Measurements from ENCODE around the gene RALGAPA2. TPM values are rescaled to one million over a fixed set of nuclear protein-coding genes. Genes with fewer than 3 reads are reported as not detected.
A peak's percentile ranks its signal among the peaks of the same experiment; 100 is the strongest.

Gene RALGAPA2
- total RNA-seq, 1 donor = 6.2 TPM

- Histone ChIP-seq H3K27ac (ENCODE audit: low read depth, low read length) (no peak overlapping the region), H3K4me2 (ENCODE audit: insufficient read depth, low read length) (no peak overlapping the region), H3K4me1 (ENCODE audit: insufficient read depth, low read length) (no peaks in the 10 kb centered on the region), H3K79me2 (ENCODE audit: insufficient read depth, low read length) (no peaks in the 10 kb centered on the region), H3K9me3 (ENCODE audit: low read depth, low read length) (no peaks in the 10 kb centered on the region), H2AFZ (ENCODE audit: low read length) (no peak overlapping the region), H3K27me3 (ENCODE audit: insufficient read depth, low read length) (peaks cover 62% of the 10 kb centered on the region), H3K36me3 (ENCODE audit: insufficient read depth, low read length) (no peaks in the 10 kb centered on the region), H4K20me1 (ENCODE audit: insufficient read depth, low read length) (no peaks in the 10 kb centered on the region), H3K4me3 (ENCODE audit: insufficient read depth, low read length) (no peak overlapping the region)
- TF ChIP-seq, protein P1, sequence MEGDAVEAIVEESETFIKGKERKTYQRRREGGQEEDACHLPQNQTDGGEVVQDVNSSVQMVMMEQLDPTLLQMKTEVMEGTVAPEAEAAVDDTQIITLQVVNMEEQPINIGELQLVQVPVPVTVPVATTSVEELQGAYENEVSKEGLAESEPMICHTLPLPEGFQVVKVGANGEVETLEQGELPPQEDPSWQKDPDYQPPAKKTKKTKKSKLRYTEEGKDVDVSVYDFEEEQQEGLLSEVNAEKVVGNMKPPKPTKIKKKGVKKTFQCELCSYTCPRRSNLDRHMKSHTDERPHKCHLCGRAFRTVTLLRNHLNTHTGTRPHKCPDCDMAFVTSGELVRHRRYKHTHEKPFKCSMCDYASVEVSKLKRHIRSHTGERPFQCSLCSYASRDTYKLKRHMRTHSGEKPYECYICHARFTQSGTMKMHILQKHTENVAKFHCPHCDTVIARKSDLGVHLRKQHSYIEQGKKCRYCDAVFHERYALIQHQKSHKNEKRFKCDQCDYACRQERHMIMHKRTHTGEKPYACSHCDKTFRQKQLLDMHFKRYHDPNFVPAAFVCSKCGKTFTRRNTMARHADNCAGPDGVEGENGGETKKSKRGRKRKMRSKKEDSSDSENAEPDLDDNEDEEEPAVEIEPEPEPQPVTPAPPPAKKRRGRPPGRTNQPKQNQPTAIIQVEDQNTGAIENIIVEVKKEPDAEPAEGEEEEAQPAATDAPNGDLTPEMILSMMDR (IDR thresholded peaks at IDR 0.05; ENCODE audit: extremely low read depth, low read depth, low read length) = no peak
- no peak for DNase-seq (ENCODE audit: insufficient read length, low spot score, missing footprints)
Observed at GRCh38 chr20:20371681-20372080, 340.8 kb downstream of the RALGAPA2 start.

- Histone ChIP-seq H3K4me2 (ENCODE audit: insufficient read depth, low read length) (no peak overlapping the region), H3K36me3 (ENCODE audit: insufficient read depth, low read length) (no peaks in the 10 kb centered on the region), H4K20me1 (ENCODE audit: insufficient read depth, low read length) (no peaks in the 10 kb centered on the region), H3K79me2 (ENCODE audit: insufficient read depth, low read length) (no peaks in the 10 kb centered on the region), H3K4me1 (ENCODE audit: insufficient read depth, low read length) (no peaks in the 10 kb centered on the region), H3K4me3 (ENCODE audit: insufficient read depth, low read length) (no peak overlapping the region), H3K27me3 (ENCODE audit: insufficient read depth, low read length) (peaks cover 67% of the 10 kb centered on the region), H3K27ac (ENCODE audit: low read depth, low read length) (no peak overlapping the region), H2AFZ (ENCODE audit: low read length) (no peak overlapping the region), H3K9me3 (ENCODE audit: low read depth, low read length) (no peaks in the 10 kb centered on the region)
- DNase-seq (ENCODE audit: insufficient read length, low spot score, missing footprints) = peak; percentile 75
- TF ChIP-seq, protein P1 (IDR thresholded peaks at IDR 0.05; ENCODE audit: extremely low read depth, low read depth, low read length) = no peak
Observed at GRCh38 chr20:20371083-20371482, 341.4 kb downstream of the RALGAPA2 start.

GRCh38 chr20:20370094-20370575 lies 342.3 kb downstream of the RALGAPA2 start:
- DNase-seq (ENCODE audit: insufficient read length, low spot score, missing footprints) = peak; percentile 68
- Histone ChIP-seq H3K4me1 (ENCODE audit: insufficient read depth, low read length) (no peaks in the 10 kb centered on the region), H2AFZ (ENCODE audit: low read length) (no peak overlapping the region), H3K4me3 (ENCODE audit: insufficient read depth, low read length) (no peak overlapping the region), H3K4me2 (ENCODE audit: insufficient read depth, low read length) (no peak overlapping the region), H4K20me1 (ENCODE audit: insufficient read depth, low read length) (no peaks in the 10 kb centered on the region), H3K36me3 (ENCODE audit: insufficient read depth, low read length) (no peaks in the 10 kb centered on the region), H3K27ac (ENCODE audit: low read depth, low read length) (no peak overlapping the region), H3K27me3 (ENCODE audit: insufficient read depth, low read length) (peaks cover 71% of the 10 kb centered on the region), H3K79me2 (ENCODE audit: insufficient read depth, low read length) (no peaks in the 10 kb centered on the region), H3K9me3 (ENCODE audit: low read depth, low read length) (no peaks in the 10 kb centered on the region)
- TF ChIP-seq, protein P1 (IDR thresholded peaks at IDR 0.05; ENCODE audit: extremely low read depth, low read depth, low read length) = no peak

GRCh38 chr20:20369250-20370093 lies 343.0 kb downstream of the RALGAPA2 start:
- Histone ChIP-seq H3K4me2 (ENCODE audit: insufficient read depth, low read length) (no peak overlapping the region), H3K79me2 (ENCODE audit: insufficient read depth, low read length) (no peaks in the 10 kb centered on the region), H3K4me1 (ENCODE audit: insufficient read depth, low read length) (no peaks in the 10 kb centered on the region), H3K9me3 (ENCODE audit: low read depth, low read length) (no peaks in the 10 kb centered on the region), H3K27ac (ENCODE audit: low read depth, low read length) (no peak overlapping the region), H2AFZ (ENCODE audit: low read length) (no peak overlapping the region), H3K36me3 (ENCODE audit: insufficient read depth, low read length) (no peaks in the 10 kb centered on the region), H3K4me3 (ENCODE audit: insufficient read depth, low read length) (no peak overlapping the region), H3K27me3 (ENCODE audit: insufficient read depth, low read length) (peaks cover 71% of the 10 kb centered on the region), H4K20me1 (ENCODE audit: insufficient read depth, low read length) (no peaks in the 10 kb centered on the region)
- DNase-seq (ENCODE audit: insufficient read length, low spot score, missing footprints) = peak; percentile 82
- TF ChIP-seq, protein P1 (IDR thresholded peaks at IDR 0.05; ENCODE audit: extremely low read depth, low read depth, low read length) = no peak

Measured in osteoblast (primary cell).